ENCODE measurements around the gene CTSK.

DNA sequence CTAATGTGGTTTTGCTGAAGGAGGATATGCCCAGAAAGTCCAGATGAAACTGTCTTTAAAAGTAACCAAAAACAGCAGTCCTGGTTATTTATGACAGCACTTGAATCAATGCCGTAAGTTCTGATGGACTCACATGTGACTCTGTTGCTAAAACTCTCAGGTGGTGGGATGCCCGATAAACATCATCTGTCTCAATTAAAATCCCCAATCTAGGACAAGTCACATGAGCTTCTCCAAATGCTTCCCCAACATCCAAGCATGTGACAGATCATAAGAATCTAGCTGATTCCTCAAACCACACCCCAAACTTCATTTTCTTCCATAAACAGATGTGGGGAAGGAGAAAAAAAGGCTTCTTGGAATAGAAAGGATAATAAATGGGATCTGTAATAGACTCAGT is 786 bp upstream of the CTSK start:
- TF ChIP-seq, protein P1, sequence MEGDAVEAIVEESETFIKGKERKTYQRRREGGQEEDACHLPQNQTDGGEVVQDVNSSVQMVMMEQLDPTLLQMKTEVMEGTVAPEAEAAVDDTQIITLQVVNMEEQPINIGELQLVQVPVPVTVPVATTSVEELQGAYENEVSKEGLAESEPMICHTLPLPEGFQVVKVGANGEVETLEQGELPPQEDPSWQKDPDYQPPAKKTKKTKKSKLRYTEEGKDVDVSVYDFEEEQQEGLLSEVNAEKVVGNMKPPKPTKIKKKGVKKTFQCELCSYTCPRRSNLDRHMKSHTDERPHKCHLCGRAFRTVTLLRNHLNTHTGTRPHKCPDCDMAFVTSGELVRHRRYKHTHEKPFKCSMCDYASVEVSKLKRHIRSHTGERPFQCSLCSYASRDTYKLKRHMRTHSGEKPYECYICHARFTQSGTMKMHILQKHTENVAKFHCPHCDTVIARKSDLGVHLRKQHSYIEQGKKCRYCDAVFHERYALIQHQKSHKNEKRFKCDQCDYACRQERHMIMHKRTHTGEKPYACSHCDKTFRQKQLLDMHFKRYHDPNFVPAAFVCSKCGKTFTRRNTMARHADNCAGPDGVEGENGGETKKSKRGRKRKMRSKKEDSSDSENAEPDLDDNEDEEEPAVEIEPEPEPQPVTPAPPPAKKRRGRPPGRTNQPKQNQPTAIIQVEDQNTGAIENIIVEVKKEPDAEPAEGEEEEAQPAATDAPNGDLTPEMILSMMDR (conservative IDR thresholded peaks at IDR 0.05): no peak
- no peak for TF ChIP-seq EZH2 (IDR thresholded peaks at IDR 0.05; ENCODE audit: low read depth)
